HepG2 (cell line): ENCODE data around the gene REEP6. TPM values are rescaled to one million over a fixed set of nuclear protein-coding genes. Genes with fewer than 3 reads are reported as not detected.

Experiments
- ATF1 ChIP-seq: IDR thresholded peaks from 2 replicates; pipeline ENCODE4 v1.6.1; 2016; ENCODE audit warnings: mild to moderate bottlenecking, control low read depth
- GABPB1 ChIP-seq: IDR thresholded peaks from 2 replicates; pipeline ENCODE4 v1.6.1; 2016; ENCODE audit warnings: mild to moderate bottlenecking, missing genetic modification reagents, moderate library complexity, missing compliant biosample characterization
- HDAC1 ChIP-seq: sonication (generic); formaldehyde crosslinking; IDR thresholded peaks from 2 replicates; pipeline ENCODE4 v1.5.1; 2020; ENCODE audit warnings: mild to moderate bottlenecking, missing genetic modification reagents
- KDM6A ChIP-seq: IDR thresholded peaks from 2 replicates; pipeline ENCODE4 v1.6.1; 2016; ENCODE audit warnings: low read depth
- KLF15 ChIP-seq: sonication (generic); formaldehyde crosslinking; IDR thresholded peaks from 2 replicates; pipeline ENCODE4 v1.8.1; 2023; ENCODE audit warnings: borderline replicate concordance, mild to moderate bottlenecking, inconsistent platforms, missing genetic modification reagents, mixed read lengths
- MED8 ChIP-seq: sonication (generic); formaldehyde crosslinking; IDR thresholded peaks from 2 replicates; pipeline ENCODE4 v1.8.1; 2023; ENCODE audit warnings: mild to moderate bottlenecking, missing genetic modification reagents; ENCODE audit not compliant: insufficient replicate concordance
- MIER2 ChIP-seq: IDR thresholded peaks from 2 replicates; pipeline ENCODE4 v1.6.1; 2016; ENCODE audit warnings: missing biosample characterization, missing genetic modification reagents
- SOX5 ChIP-seq: IDR thresholded peaks from 2 replicates; pipeline ENCODE4 v1.6.1; 2016; ENCODE audit warnings: borderline replicate concordance
- STAG1 ChIP-seq: sonication (generic); formaldehyde crosslinking; IDR thresholded peaks from 2 replicates; pipeline ENCODE4 v1.4.0; 2020; ENCODE audit warnings: missing genetic modification reagents
- TBX3 ChIP-seq: fragments of 450-650 bp; IDR thresholded peaks from 2 replicates; pipeline ENCODE4 v1.6.1; 2017; ENCODE audit warnings: antibody characterized with exemption, mild to moderate bottlenecking, inconsistent platforms, borderline replicate concordance
- ZEB1 ChIP-seq: IDR thresholded peaks from 2 replicates; pipeline ENCODE4 v1.6.1; 2012; ENCODE audit warnings: mild to moderate bottlenecking, low read depth, inconsistent platforms; ENCODE audit not compliant: insufficient replicate concordance
- ZFP36 ChIP-seq: fragments of 150-350 bp; IDR thresholded peaks from 2 replicates; pipeline ENCODE4 v1.6.1; 2018; ENCODE audit warnings: borderline replicate concordance, low read length, low read depth; ENCODE audit not compliant: partially characterized antibody
- ZNF224 ChIP-seq: sonication (generic); formaldehyde crosslinking; IDR thresholded peaks from 2 replicates; pipeline ENCODE4 v1.5.0; 2020; ENCODE audit warnings: mild to moderate bottlenecking, missing genetic modification reagents
- ZNF253 ChIP-seq: sonication (generic); formaldehyde crosslinking; IDR thresholded peaks from 2 replicates; pipeline ENCODE4 v1.8.0; 2022; ENCODE audit warnings: mild to moderate bottlenecking, missing genetic modification reagents, borderline replicate concordance
- ZNF326 ChIP-seq: sonication (generic); formaldehyde crosslinking; IDR thresholded peaks from 2 replicates; pipeline ENCODE4 v1.4.0; 2020; ENCODE audit warnings: missing genetic modification reagents, borderline replicate concordance
- ZNF496 ChIP-seq: sonication (generic); formaldehyde crosslinking; IDR thresholded peaks from 2 replicates; pipeline ENCODE4 v1.8.1; 2023; ENCODE audit warnings: mild to moderate bottlenecking, moderate library complexity, missing genetic modification reagents; ENCODE audit not compliant: insufficient replicate concordance
- ZNF543 ChIP-seq: sonication (generic); formaldehyde crosslinking; IDR thresholded peaks from 2 replicates; pipeline ENCODE4 v1.4.0; 2020; ENCODE audit warnings: mild to moderate bottlenecking, missing genetic modification reagents
- ZNF563 ChIP-seq: sonication (generic); formaldehyde crosslinking; IDR thresholded peaks from 2 replicates; pipeline ENCODE4 v1.8.0; 2022; ENCODE audit warnings: mild to moderate bottlenecking, moderate library complexity, missing genetic modification reagents
- ZNF614 ChIP-seq: IDR thresholded peaks from 2 replicates; pipeline ENCODE4 v1.6.1; 2018; ENCODE audit warnings: missing biosample characterization, missing genetic modification reagents, inconsistent platforms, borderline replicate concordance
- ZNF790 ChIP-seq: sonication (generic); formaldehyde crosslinking; IDR thresholded peaks from 2 replicates; pipeline ENCODE4 v1.8.0; 2022; ENCODE audit warnings: missing genetic modification reagents, mild to moderate bottlenecking, borderline replicate concordance
- polyA plus RNA-seq, 8 experiments: library from polyadenylated mRNA; depleted of rRNA in 3 of 8; stranded (reverse) in 7 of 8; unstranded in 1 of 8; fragments of >200 nt; fragmentation: Illumina TruSeq in 4 of 8; extraction: Trizol in 4 of 8; gene quantifications; 2 replicates each; pipeline versions ENCODE4 v1.2.1 to v1.2.3, GENCODE V29; 2011 to 2016; ENCODE audit warnings: low read depth in 4 of 8, missing spikeins in 1 of 8, mixed read lengths in 1 of 8; ENCODE audit not compliant: insufficient read depth in 1 of 8
- total RNA-seq, 5 experiments: library from RNA; depleted of rRNA; stranded (reverse); fragments of >200 nt; fragmentation: Illumina TruSeq; extraction: Trizol; gene quantifications; 2 replicates each; pipeline ENCODE4 v1.2.3, GENCODE V29; 2016; ENCODE audit warnings: low read depth in 1 of 5
- TF ChIP-seq, protein P1 (sequence below): sonication (generic); formaldehyde crosslinking; IDR thresholded peaks from 2 replicates; pipeline ENCODE4 v1.4.0; 2020; ENCODE audit warnings: mild to moderate bottlenecking, missing genetic modification reagents
- TF ChIP-seq, protein P2 (sequence below): IDR thresholded peaks from 2 replicates; pipeline ENCODE4 v1.4.0; 2020; ENCODE audit warnings: mild to moderate bottlenecking, missing genetic modification reagents
- TF ChIP-seq, protein P3 (sequence below): sonication (generic); formaldehyde crosslinking; IDR thresholded peaks from 2 replicates; pipeline ENCODE4 v1.4.0; 2020; ENCODE audit warnings: missing genetic modification reagents, mild to moderate bottlenecking, borderline replicate concordance

REEP6 gene
- total and polyA plus RNA-seq, 2 of the 13 experiments (the other 11 are each of a cell fraction or from before 2014, with no cell fraction given): 10.0 to 28.8 TPM

DNA sequence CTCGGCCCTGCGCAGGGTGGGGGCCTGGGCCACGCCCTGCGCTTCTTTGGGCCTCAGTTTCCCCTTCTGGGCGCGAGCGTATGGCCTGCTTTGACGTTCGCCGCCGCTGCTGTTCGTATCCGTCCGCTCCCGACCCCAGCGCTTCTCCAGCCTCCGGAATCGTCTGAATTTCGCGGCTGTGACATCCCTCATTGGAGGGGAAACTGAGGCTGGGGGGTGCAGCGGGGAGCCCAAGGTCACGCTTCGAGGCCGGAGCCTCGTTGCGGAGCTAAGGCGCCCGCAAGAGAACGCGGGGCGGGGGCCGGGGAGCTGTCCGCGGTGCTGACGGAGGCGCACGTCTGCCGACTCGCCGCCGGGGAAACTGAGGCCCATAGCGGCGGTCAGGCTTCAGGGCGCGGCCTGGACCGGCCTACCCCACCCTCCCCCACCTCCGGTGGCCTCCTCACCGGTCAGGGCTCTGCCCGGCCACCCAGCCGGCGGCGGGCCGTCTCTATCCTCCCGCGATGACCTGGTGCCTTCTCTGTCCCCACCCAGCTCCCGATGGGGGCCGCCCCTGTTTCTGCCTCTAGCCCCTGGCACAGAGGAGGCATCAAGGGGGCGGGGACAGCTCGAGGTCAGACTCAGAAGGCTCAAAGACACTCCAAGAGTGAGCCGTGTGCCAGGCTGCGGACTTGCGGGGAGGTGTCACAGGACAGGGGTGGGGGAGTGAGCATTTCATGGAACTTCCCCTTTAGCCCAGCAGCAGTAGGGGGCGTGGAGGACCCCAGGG lies 44.1 kb upstream of the REEP6 start (continued):
- TF ChIP-seq MED8 (CRISPR knock-in tag): peak; percentile 56
- TF ChIP-seq SOX5: peak; percentile 15; the same call in 1 of the 2 replicates
- no peak for TF ChIP-seq STAG1 (CRISPR knock-in tag)
- TF ChIP-seq, protein P1, sequence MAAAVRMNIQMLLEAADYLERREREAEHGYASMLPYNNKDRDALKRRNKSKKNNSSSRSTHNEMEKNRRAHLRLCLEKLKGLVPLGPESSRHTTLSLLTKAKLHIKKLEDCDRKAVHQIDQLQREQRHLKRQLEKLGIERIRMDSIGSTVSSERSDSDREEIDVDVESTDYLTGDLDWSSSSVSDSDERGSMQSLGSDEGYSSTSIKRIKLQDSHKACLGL (CRISPR knock-in tag): peak; percentile 61; the same call in 1 of the 2 replicates
- TF ChIP-seq, protein P2, sequence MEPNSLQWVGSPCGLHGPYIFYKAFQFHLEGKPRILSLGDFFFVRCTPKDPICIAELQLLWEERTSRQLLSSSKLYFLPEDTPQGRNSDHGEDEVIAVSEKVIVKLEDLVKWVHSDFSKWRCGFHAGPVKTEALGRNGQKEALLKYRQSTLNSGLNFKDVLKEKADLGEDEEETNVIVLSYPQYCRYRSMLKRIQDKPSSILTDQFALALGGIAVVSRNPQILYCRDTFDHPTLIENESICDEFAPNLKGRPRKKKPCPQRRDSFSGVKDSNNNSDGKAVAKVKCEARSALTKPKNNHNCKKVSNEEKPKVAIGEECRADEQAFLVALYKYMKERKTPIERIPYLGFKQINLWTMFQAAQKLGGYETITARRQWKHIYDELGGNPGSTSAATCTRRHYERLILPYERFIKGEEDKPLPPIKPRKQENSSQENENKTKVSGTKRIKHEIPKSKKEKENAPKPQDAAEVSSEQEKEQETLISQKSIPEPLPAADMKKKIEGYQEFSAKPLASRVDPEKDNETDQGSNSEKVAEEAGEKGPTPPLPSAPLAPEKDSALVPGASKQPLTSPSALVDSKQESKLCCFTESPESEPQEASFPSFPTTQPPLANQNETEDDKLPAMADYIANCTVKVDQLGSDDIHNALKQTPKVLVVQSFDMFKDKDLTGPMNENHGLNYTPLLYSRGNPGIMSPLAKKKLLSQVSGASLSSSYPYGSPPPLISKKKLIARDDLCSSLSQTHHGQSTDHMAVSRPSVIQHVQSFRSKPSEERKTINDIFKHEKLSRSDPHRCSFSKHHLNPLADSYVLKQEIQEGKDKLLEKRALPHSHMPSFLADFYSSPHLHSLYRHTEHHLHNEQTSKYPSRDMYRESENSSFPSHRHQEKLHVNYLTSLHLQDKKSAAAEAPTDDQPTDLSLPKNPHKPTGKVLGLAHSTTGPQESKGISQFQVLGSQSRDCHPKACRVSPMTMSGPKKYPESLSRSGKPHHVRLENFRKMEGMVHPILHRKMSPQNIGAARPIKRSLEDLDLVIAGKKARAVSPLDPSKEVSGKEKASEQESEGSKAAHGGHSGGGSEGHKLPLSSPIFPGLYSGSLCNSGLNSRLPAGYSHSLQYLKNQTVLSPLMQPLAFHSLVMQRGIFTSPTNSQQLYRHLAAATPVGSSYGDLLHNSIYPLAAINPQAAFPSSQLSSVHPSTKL: 0 out of 2 replicates have a peak, but pooled peaks have one; percentile 18
- TF ChIP-seq ZNF326 (CRISPR knock-in tag): no peak
- TF ChIP-seq KLF15 (CRISPR knock-in tag): no peak
- TF ChIP-seq ZNF253 (CRISPR knock-in tag): no peak
- 0 out of 2 replicates have a peak, but pooled peaks have one; percentile 32 for TF ChIP-seq ZNF790 (CRISPR knock-in tag)
- peak; percentile 52; the same call in 1 of the 2 replicates for TF ChIP-seq ZNF563 (CRISPR knock-in tag)
- no peak for TF ChIP-seq ZNF496 (CRISPR knock-in tag)
- TF ChIP-seq MIER2 (CRISPR knock-in tag): peak; percentile 94
- TF ChIP-seq, protein P3, sequence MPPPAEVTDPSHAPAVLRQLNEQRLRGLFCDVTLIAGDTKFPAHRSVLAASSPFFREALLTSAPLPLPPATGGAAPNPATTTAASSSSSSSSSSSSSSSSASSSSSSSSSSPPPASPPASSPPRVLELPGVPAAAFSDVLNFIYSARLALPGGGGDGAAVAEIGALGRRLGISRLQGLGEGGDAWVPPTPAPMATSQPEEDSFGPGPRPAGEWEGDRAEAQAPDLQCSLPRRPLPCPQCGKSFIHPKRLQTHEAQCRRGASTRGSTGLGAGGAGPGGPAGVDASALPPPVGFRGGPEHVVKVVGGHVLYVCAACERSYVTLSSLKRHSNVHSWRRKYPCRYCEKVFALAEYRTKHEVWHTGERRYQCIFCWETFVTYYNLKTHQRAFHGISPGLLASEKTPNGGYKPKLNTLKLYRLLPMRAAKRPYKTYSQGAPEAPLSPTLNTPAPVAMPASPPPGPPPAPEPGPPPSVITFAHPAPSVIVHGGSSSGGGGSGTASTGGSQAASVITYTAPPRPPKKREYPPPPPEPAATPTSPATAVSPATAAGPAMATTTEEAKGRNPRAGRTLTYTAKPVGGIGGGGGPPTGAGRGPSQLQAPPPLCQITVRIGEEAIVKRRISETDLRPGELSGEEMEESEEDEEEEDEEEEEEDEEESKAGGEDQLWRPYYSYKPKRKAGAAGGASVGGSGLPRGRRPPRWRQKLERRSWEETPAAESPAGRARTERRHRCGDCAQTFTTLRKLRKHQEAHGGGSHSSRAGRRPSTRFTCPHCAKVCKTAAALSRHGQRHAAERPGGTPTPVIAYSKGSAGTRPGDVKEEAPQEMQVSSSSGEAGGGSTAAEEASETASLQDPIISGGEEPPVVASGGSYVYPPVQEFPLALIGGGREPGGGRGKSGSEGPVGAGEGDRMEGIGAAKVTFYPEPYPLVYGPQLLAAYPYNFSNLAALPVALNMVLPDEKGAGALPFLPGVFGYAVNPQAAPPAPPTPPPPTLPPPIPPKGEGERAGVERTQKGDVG (CRISPR knock-in tag): 0 out of 2 replicates have a peak, but pooled peaks have one; percentile 45
- TF ChIP-seq ZNF614 (CRISPR knock-in tag): no peak
- TF ChIP-seq TBX3: no peak
- no peak for TF ChIP-seq ATF1
- TF ChIP-seq GABPB1: peak; percentile 40; the same call in 1 of the 2 replicates
- no peak for TF ChIP-seq ZEB1
- no peak for TF ChIP-seq ZNF543 (CRISPR knock-in tag)
- TF ChIP-seq ZFP36: no peak
- no peak for TF ChIP-seq KDM6A (CRISPR knock-in tag)
- no peak for TF ChIP-seq ZNF224 (CRISPR knock-in tag)
- no peak; the same call in 1 of the 2 replicates for TF ChIP-seq HDAC1 (CRISPR knock-in tag)
